Nephron progenitor cell (in vitro differentiated cells): ENCODE measurements around the gene ERI2.

Experiments used
- DNase-seq: peaks from one replicate; pipeline ENCODE4 v3.0.0; 2021
- H3K27ac Mint-ChIP-seq: 2 replicates; pipeline ENCODE4 v1.8.0; 2021; ENCODE audit warnings: mild to moderate bottlenecking, moderate library complexity, mixed read lengths
- H3K27me3 Mint-ChIP-seq: 2 replicates; pipeline ENCODE4 v1.8.0; 2021; ENCODE audit warnings: mild to moderate bottlenecking, low read depth, mixed read lengths; ENCODE audit not compliant: poor library complexity
- H3K36me3 Mint-ChIP-seq: 2 replicates; pipeline ENCODE4 v1.8.0; 2021; ENCODE audit warnings: low read depth, mixed read lengths
- H3K4me1 Mint-ChIP-seq: 2 replicates; pipeline ENCODE4 v1.8.0; 2021; ENCODE audit warnings: mixed read lengths
- H3K4me3 Mint-ChIP-seq: 2 replicates; pipeline ENCODE4 v1.8.0; 2021; ENCODE audit warnings: mild to moderate bottlenecking, moderate library complexity, mixed read lengths
- H3K9me3 Mint-ChIP-seq: 2 replicates; pipeline ENCODE4 v1.8.0; 2021; ENCODE audit warnings: mild to moderate bottlenecking, moderate library complexity, mixed read lengths
- CTCF ChIP-seq: fragments of 200-600 bp; sonication (generic); IDR thresholded peaks from 2 replicates; pipeline ENCODE4 v1.5.0; 2021; ENCODE audit warnings: antibody characterized with exemption

ERI2 gene

GRCh38 chr16:20806168-20807050 is at the start of gene ERI2, which contains the start of gene REXO5:
ERI2 (minus strand) TSS chr16:20806472; CDS start chr16:20806430, 42 bp downstream.
REXO5 (plus strand) TSS chr16:20806527; CDS start chr16:20806954, 427 bp downstream.
- H3K27ac Mint-ChIP-seq = peak within 1 kb of the TSS; percentile 99
- peaks cover 5% of the 10 kb centered on the region for H3K27me3 Mint-ChIP-seq
- H3K4me1 Mint-ChIP-seq = peaks cover 37% of the 10 kb centered on the region
- H3K4me3 Mint-ChIP-seq = peak within 1 kb of the TSS; percentile 97
- peaks cover under 1% of the 10 kb centered on the region for H3K36me3 Mint-ChIP-seq
- TF ChIP-seq CTCF = peak; percentile 11
- DNase-seq = peak; percentile 93
- H3K9me3 Mint-ChIP-seq = no peaks in the 10 kb centered on the region

GRCh38 chr16:20854963-20855362 is 48.7 kb upstream of the ERI2 start:
- Mint-ChIP-seq H3K27ac (no peak overlapping the region), H3K27me3 (no peaks in the 10 kb centered on the region), H3K9me3 (no peaks in the 10 kb centered on the region), H3K36me3 (peaks cover 30% of the 10 kb centered on the region), H3K4me1 (no peaks in the 10 kb centered on the region), H3K4me3 (no peak overlapping the region)
- no peak for TF ChIP-seq CTCF
- DNase-seq = no peak

GRCh38 chr16:20853981-20854620 is 47.8 kb upstream of the ERI2 start:
- Mint-ChIP-seq H3K4me1 (no peaks in the 10 kb centered on the region), H3K27me3 (no peaks in the 10 kb centered on the region)
- TF ChIP-seq CTCF = no peak

GRCh38 chr16:20853143-20853542 is 46.9 kb upstream of the ERI2 start:
- Mint-ChIP-seq H3K4me3 (no peak overlapping the region), H3K4me1 (no peaks in the 10 kb centered on the region), H3K36me3 (peaks cover 19% of the 10 kb centered on the region), H3K27me3 (no peaks in the 10 kb centered on the region), H3K27ac (no peak overlapping the region), H3K9me3 (no peaks in the 10 kb centered on the region)
- no peak for DNase-seq
- no peak for TF ChIP-seq CTCF

More at GRCh38 chr16:20853981-20854620, 47.8 kb upstream of the ERI2 start:
- Mint-ChIP-seq H3K4me3 (no peak overlapping the region), H3K27ac (peak overlapping the region; percentile 8), H3K9me3 (no peaks in the 10 kb centered on the region), H3K36me3 (peaks cover 22% of the 10 kb centered on the region)
- DNase-seq = no peak

GRCh38 chr16:20851601-20852000 is 45.3 kb upstream of the ERI2 start:
- DNase-seq = no peak
- H3K9me3 Mint-ChIP-seq = no peaks in the 10 kb centered on the region
- H3K36me3 Mint-ChIP-seq = peaks cover 13% of the 10 kb centered on the region
- TF ChIP-seq CTCF = no peak
- no peak overlapping the region for H3K4me3 Mint-ChIP-seq
- no peaks in the 10 kb centered on the region for H3K27me3 Mint-ChIP-seq
- H3K4me1 Mint-ChIP-seq = no peaks in the 10 kb centered on the region
- no peak overlapping the region for H3K27ac Mint-ChIP-seq
